Dedifferentiated amniotic fluid mesenchymal stem cell (primary cell): Measurements from ENCODE around the gene PTPDC1.
"Not testable (repeated sequence)": the region's sequence is repeated elsewhere in the genome, so short reads cannot be mapped to it uniquely, and the experiment has no call there.

Experiments used
- DNase-seq: peaks from one replicate; pipeline ENCODE4 v3.0.0-alpha.2; 2016; ENCODE audit errors: extremely low spot score

The PTPDC1 gene

GRCh38 chr9:94094219-94095145, 10.2 kb downstream of the PTPDC1 start:
- not testable (repeated sequence) for DNase-seq

DNA sequence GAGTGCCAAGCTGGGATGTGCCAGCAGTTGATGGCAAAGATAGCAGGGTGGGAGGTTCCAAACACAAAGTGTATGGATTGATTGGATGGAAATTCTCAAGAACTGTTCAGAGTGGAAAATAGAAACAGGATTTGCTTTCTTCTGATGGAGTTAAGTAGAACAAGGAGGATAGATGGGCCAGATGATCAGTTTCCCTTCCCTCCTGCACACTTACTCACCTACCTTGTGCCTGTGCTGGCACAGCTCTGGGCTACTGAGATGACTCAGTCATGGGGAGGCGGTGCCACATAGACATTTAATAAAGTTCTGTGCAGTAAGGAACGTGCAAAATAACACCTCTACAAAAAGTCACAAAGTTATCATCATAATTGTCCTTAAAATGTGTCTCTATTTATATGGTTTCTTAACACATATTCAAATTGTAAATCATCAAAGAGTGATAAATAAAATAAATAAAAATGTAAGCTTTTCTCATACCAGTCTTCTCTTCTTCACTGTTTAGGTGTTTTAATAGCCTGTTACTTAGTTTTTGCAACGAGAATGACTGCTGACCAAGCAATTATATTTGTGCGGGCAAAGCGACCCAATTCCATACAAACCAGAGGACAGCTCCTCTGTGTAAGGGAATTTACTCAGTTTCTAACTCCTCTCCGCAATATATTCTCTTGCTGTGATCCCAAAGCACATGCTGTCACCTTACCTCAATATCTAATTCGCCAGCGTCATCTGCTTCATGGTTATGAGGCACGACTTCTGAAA, 12.7 kb downstream of the PTPDC1 start:
- no peak for DNase-seq

- DNase-seq = peak; percentile 66
Observed at GRCh38 chr9:94097788-94098414, 13.6 kb downstream of the PTPDC1 start.

- no peak for DNase-seq
Observed at GRCh38 chr9:94100152-94100879, 16.1 kb downstream of the PTPDC1 start.

GRCh38 chr9:94101162-94101853, 17.0 kb downstream of the PTPDC1 start:
- no peak for DNase-seq

GRCh38 chr9:94108584-94108983, 24.3 kb downstream of the PTPDC1 start:
- no peak for DNase-seq

- DNase-seq = peak; percentile 46
Observed at GRCh38 chr9:94110821-94111252, 26.6 kb downstream of the PTPDC1 start.

DNA sequence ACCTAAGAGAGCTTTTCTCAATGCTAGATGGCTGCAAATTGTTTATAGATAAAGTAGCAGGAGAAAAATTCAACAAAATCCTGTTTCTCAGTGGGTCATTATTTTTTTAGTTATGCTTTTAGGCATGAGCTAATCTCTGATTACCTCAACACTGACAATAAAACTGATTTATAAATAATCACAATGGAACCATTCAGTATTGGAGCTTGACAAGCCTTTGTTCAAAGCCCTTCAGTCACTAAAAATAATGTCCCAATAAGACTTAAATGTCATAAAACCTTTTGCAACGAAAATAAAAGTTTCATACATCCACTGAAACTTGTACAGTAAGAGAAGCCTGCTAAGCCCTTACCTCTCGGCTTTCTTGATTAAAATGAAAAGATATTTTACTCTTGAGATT, 27.2 kb downstream of the PTPDC1 start:
- DNase-seq = no peak

- DNase-seq = no peak
Observed at GRCh38 chr9:94112716-94113465, 28.6 kb downstream of the PTPDC1 start.

GRCh38 chr9:94120088-94120487, 35.8 kb downstream of the PTPDC1 start:
- not testable (repeated sequence) for DNase-seq

DNA sequence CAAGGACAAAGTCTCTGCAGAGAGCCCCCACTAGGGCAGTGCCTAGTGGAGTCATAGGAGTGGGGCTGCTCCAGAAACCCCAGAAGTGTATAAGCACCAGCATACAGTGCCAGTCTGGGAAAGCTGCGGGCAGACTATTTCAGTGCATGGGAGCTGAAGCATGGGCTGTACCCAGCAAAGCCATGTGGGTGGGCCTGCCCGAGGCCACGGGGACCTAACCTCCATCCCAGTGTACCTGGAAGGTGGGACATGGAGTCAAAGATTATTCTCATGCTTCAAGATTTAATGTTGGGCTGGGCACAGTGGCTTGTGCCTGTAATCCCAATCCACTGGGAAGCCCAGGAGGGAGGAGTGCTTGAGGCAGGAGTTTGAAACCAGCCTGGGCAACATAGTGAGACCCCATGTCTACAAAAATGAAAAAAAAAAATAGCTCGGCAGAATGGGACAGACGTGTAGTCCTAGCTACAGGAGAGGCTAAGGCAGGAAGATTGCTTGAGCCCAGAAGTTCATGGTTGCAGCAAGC, 36.7 kb downstream of the PTPDC1 start:
- DNase-seq = no peak

DNA sequence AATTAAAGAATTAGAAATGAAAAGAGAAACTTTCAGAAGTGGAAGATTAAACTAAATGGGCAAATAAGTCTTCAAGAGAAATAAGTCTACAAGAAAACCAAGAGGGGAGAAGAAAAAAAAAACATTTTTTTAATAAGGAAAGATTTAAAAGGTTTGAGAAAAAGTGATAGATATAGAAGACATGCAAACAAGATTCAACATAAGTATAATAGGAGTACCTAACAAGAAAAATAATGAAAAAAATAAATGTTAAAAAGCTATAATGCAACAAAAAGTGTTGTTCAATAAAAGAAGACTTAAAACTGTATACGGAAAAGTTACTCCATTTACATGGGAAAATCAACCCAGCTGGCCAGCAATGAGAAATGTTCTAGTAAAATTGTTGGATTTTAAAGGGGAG, 42.6 kb downstream of the PTPDC1 start:
- DNase-seq = no peak

GRCh38 chr9:94127806-94128205, 43.5 kb downstream of the PTPDC1 start:
- DNase-seq = no peak

- no peak for DNase-seq
Observed at GRCh38 chr9:94128580-94128979, 44.3 kb downstream of the PTPDC1 start.

DNA sequence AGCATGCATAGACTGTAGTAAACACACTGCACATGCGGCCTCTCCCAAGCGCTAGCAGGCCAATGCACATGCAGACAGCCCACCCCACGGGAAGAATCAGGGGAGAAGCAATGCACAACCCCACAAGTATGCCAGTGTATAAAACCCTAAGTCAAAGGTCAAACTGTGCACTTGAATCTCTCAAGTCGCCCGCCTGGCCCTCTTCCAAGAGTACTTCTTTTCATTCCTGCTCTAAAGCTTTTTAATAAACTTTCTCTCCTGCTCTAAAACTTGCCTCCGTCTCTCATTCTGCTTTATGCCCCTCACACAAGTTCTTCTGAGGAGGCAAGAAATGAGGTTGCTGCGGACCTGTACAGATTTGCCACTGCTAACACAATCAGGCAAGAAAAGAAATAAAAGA, 50.4 kb downstream of the PTPDC1 start:
- no peak for DNase-seq

- no peak for DNase-seq
Observed at GRCh38 chr9:94135222-94135621, 51.0 kb downstream of the PTPDC1 start.

DNA sequence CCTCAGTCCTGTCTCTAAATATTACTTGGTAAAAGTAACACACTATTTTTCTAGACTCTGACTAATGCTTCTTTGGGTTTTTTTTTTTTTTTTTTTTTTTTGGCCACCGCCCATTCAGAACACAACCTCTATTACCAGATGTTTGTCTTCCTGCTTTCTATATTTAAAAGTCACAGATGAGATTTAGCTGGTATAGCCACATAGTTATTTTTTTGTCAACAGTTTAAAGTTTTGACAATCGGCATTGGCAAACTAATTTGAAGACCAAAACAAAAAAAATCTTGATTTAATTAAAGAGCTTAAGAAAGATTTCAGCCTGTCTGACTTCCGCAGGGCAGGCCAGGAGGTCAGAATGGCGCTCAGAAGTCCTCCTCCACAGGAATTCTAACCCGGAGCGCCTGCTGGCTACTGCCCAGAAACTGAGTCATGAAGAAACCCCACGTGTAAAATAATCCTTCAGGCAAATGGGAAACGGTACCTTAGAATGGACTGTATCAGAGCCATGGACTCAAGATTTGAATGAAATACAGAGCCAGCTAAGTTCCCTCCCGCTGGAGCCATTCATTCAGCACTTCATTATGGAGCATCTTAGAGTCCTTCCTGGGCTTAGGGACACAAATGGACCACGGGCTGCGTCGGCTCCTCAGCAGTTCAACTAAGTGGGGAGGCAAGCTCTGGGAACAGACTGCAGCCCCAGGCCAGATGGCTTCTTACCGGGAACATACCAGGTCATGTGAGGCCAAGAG, 55.6 kb downstream of the PTPDC1 start:
- DNase-seq = peak; percentile 97

- no peak for DNase-seq
Observed at GRCh38 chr9:94140418-94140780, 56.1 kb downstream of the PTPDC1 start.
